ENCODE results near the gene CDH20. TPM values are rescaled to one million over a fixed set of nuclear protein-coding genes. Genes with fewer than 3 reads are reported as not detected.

CDH20 gene
- total and polyA plus RNA-seq, 12 donors, result 0.07 to 0.39 (median 0.08) TPM; not detected in 8

- H3K36me3 ChIP-seq, result no peaks in the 10 kb centered on the region
- ATAC-seq, result no peak
These were observed 6.9 kb downstream of the CDH20 start for GRCh38 chr18:61340148-61340547.

GRCh38 chr18:61348230-61348629, 15.0 kb downstream of the CDH20 start:
- Histone ChIP-seq H3K9me3 (no peaks in the 10 kb centered on the region), H3K27me3 (no peaks in the 10 kb centered on the region), H3K4me3 (no peak overlapping the region), H3K27ac (no peak overlapping the region), H3K4me1 (no peaks in the 10 kb centered on the region), H3K36me3 (no peaks in the 10 kb centered on the region)
- DNase-seq (no peak), ATAC-seq (no peak)
- intact Hi-C loops (cut with DNase I), result no loop called here
- TF ChIP-seq CTCF (IDR thresholded peaks at IDR 0.05), result no peak

More at GRCh38 chr18:61340148-61340547, 6.9 kb downstream of the CDH20 start:
- peaks cover 0 to 1% (median 0%) of the 10 kb centered on the region in 9 donors for H3K4me1 ChIP-seq
- WGBS, 2 donors, result 0 to 2% methylated on average over 1 of the region's 1 CpG
- no peak for DNase-seq
- no peak for TF ChIP-seq CTCF (IDR thresholded peaks at IDR 0.05)
- peaks cover 0 to 23% (median 14%) of the 10 kb centered on the region in 7 donors for H3K27me3 ChIP-seq
- no peak overlapping the region for H3K4me3 ChIP-seq
- no peak overlapping the region for H3K27ac ChIP-seq
- no peaks in the 10 kb centered on the region for H3K9me3 ChIP-seq
- intact Hi-C loops (cut with DNase I), result no loop called here

GRCh38 chr18:61350578-61350977, 17.3 kb downstream of the CDH20 start:
- 83 to 84% methylated on average over 2 of the region's 2 CpGs for WGBS, 2 donors

GRCh38 chr18:61352059-61352458, 18.8 kb downstream of the CDH20 start:
- H3K4me3 ChIP-seq, result no peak overlapping the region
- no peaks in the 10 kb centered on the region for H3K36me3 ChIP-seq
- H3K4me1 ChIP-seq, result no peaks in the 10 kb centered on the region
- DNase-seq (no peak), ATAC-seq (no peak)
- no peaks in the 10 kb centered on the region for H3K27me3 ChIP-seq
- TF ChIP-seq CTCF (IDR thresholded peaks at IDR 0.05), result no peak
- WGBS, 2 donors, result 77 to 89% methylated on average over 1 of the region's 1 CpG
- no peak overlapping the region for H3K27ac ChIP-seq
- intact Hi-C loops (cut with DNase I), result no loop called here
- H3K9me3 ChIP-seq, result peaks cover 0 to under 1% (median 0%) of the 10 kb centered on the region in 11 donors

More at GRCh38 chr18:61350578-61350977, 17.3 kb downstream of the CDH20 start:
- Histone ChIP-seq H3K9me3 (no peaks in the 10 kb centered on the region), H3K36me3 (no peaks in the 10 kb centered on the region), H3K27me3 (no peaks in the 10 kb centered on the region), H3K4me3 (no peak overlapping the region), H3K27ac (no peak overlapping the region), H3K4me1 (no peaks in the 10 kb centered on the region)
- DNase-seq (no peak), ATAC-seq (no peak)
- no peak for TF ChIP-seq CTCF (IDR thresholded peaks at IDR 0.05)
- intact Hi-C loops (cut with DNase I), result no loop called here
